ENCODE measurements around the gene SH3GLB2.

- TF ChIP-seq YY1 (IDR thresholded peaks at IDR 0.05; ENCODE audit: insufficient read depth, insufficient read length) (no peak), ZNF274 (IDR thresholded peaks at IDR 0.05; ENCODE audit: low read depth, low read length) (no peak)
These were observed 41.9 kb upstream of the SH3GLB2 start for GRCh38 chr9:129069862-129070641.

Measured in NT2/D1 (cell line).